Pancreas (tissue), 10 donors: Measurements from ENCODE around the gene TOR4A. TPM values are rescaled to one million over a fixed set of nuclear protein-coding genes. Genes with fewer than 3 reads are reported as not detected.

ENCODE experiments used
- ATAC-seq, 4 donors: fragments of 200-7000 bp; cut with Tn5 transposase; one replicate each; pipeline versions ENCODE4 v1.8.0 to v1.9.1; 2020; ENCODE audit warnings: mild to moderate bottlenecking in 4 of 4, moderate library complexity in 4 of 4
- DNase-seq, 6 donors: peaks; one replicate each; pipeline ENCODE4 v3.0.0-alpha.2; 2020
- FAIRE-seq: peaks from 2 replicates; lab custom pipeline; 2012; peaks lifted over from hg19 to GRCh38; lab: Jason Lieb, UNC
- H3K27ac ChIP-seq, 4 donors: fragments of 200-600 bp; sonication (generic); 1 replicate in 3 of 4; 2 replicates in 1 of 4; pipeline versions ENCODE4 v1.5.0 to v1.8.0; 2020
- H3K27me3 ChIP-seq, 4 donors: fragments of 200-600 bp; one replicate each; pipeline ENCODE4 v1.8.0; 2021
- H3K36me3 ChIP-seq, 3 donors: fragments of 200-600 bp; sonication (generic) in 1 of 3; one replicate each; pipeline versions ENCODE4 v1.5.0 to v1.8.0; 2020 to 2021
- H3K4me1 ChIP-seq, 3 donors: fragments of 200-600 bp; one replicate each; pipeline ENCODE4 v1.8.0; 2021
- H3K4me3 ChIP-seq, 4 donors: fragments of 200-600 bp; sonication (generic) in 2 of 4; one replicate each; pipeline versions ENCODE4 v1.5.0 to v1.8.0; 2020 to 2021
- H3K9me3 ChIP-seq, 4 donors: fragments of 200-600 bp; one replicate each; pipeline ENCODE4 v1.8.0; 2021
- WGBS, 2 donors: extraction: QIAGEN DNeasy Blood & Tissue Kit; methylation state at CpG; one replicate each; pipeline ENCODE4 v1.1.7; 2013; 5-methylcytosine and 5-hydroxymethylcytosine counted together
- intact Hi-C, 3 donors: fragments of 100-400 bp; cut with DNase I; formaldehyde crosslinking; loops; one replicate each; pipeline versions ENCODE4 v1.11.1 to v1.14.2; 2022
- polyA plus RNA-seq, 2 donors: library from polyadenylated mRNA; stranded (reverse); fragments of 200-250 nt; gene quantifications; one replicate each; pipeline ENCODE4 v1.2.3, GENCODE V29; 2013
- total RNA-seq, 6 donors: library from RNA; stranded (reverse); fragmentation: NEBNext Ultra II Directional in 4 of 6; extraction: Animal tissue kit (Norgen Biotek cat#: 25700) in 4 of 6; gene quantifications; one replicate each; pipeline versions ENCODE4 v1.2.1 to v1.2.4, GENCODE V29; 2021 to 2023
- TF ChIP-seq, protein P1 (sequence below), 4 donors: fragments of 200-600 bp; sonication (generic) in 3 of 4; IDR thresholded peaks; one replicate each; pipeline versions ENCODE4 v1.5.0 to v1.8.0; 2021; ENCODE audit warnings: antibody characterized with exemption in 4 of 4
- donor health status: healthy with polysubstance abuse.
- donor health status: DM: no; HTN: no; CAD: no; lungs with moderate emphysema.
- donor health status: DM: no; HTN: no; CAD: no.
- donor health status: control.
- donor health status: control.
- donor health status: Bipolar disorder and iron deficiency.
- donor health status: DM: yes; HTN: yes; CAD: no.
- donor health status: DM: no; HTN: no; CAD: no.
- donor health status: DM: no; HTN: no; CAD: no.
- donor health status: DM: yes; HTN: yes; CAD: no.

Gene TOR4A
- total and polyA plus RNA-seq, 8 donors = 1.4 to 6.8 (median 4.2) TPM

DNA sequence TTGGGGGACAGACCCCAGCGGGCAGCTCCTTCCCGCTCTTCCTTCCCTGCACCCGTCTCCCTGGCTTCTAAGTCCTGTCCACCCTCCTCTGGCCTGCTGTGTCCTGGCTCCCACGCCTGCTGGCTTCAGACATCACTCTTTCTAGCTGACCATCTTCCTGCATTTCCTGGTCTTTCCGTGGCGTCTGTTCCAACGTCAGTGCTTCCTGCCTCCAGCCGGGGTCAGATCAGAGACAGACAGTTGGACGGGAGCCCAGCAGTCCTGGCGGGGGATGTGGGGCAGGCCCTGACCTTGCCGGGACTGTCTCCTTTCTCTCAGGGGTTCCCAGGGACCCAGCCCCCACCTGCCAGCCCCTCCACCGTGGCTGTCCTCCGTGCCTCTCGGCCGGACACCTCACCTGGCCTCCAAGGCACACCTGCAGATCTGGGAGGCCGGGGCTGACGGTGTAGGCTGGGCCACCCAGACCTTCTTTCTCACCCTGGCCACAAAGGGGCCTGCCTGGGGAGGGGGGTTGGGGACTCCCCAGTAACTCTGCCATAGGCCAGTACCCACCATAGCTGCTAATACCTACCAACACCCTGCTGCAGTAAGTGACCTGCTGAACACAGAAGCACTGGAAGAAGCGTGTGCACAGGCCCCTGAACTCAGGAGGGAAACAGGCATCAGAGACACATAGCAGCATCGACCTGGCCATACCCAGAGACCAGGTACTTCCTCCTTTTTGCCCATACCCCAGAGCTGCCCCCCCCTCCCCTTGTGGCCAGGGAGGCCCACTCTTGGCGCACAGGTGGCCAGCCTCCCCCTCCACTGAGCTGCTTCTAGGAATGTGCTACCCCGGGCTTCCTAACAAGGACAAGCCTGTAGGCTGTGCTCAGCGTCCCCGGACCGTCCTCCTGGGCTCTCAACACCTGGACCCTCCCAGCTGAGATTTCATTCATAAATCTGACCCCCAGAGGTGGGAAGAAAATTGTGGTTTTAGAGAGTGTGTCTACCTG is 19.4 kb downstream of the TOR4A start:
- no peaks in the 10 kb centered on the region for H3K36me3 ChIP-seq
- FAIRE-seq (no peak), ATAC-seq (peak in 2 of 4 donors; percentile 10 to 15), DNase-seq (peak; percentile 71 to 89 (median 82))
- H3K9me3 ChIP-seq = no peaks in the 10 kb centered on the region
- H3K27me3 ChIP-seq = no peaks in the 10 kb centered on the region
- TF ChIP-seq, protein P1, sequence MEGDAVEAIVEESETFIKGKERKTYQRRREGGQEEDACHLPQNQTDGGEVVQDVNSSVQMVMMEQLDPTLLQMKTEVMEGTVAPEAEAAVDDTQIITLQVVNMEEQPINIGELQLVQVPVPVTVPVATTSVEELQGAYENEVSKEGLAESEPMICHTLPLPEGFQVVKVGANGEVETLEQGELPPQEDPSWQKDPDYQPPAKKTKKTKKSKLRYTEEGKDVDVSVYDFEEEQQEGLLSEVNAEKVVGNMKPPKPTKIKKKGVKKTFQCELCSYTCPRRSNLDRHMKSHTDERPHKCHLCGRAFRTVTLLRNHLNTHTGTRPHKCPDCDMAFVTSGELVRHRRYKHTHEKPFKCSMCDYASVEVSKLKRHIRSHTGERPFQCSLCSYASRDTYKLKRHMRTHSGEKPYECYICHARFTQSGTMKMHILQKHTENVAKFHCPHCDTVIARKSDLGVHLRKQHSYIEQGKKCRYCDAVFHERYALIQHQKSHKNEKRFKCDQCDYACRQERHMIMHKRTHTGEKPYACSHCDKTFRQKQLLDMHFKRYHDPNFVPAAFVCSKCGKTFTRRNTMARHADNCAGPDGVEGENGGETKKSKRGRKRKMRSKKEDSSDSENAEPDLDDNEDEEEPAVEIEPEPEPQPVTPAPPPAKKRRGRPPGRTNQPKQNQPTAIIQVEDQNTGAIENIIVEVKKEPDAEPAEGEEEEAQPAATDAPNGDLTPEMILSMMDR (IDR thresholded peaks at IDR 0.05) = no peak
- H3K4me3 ChIP-seq = peak overlapping the region in 2 of 4 donors; percentile 49 to 52
- 32 to 38% methylated on average over 21 to 24 of the region's 24 CpGs for WGBS, 2 donors
- intact Hi-C loops = loop anchor here in 1 of 3 donors (10.0 kb wide), 1 partner anchor 228 kb away; no protein-coding TSS in a partner anchor
- peak overlapping the region; percentile 40 to 82 (median 60) for H3K27ac ChIP-seq
- peaks cover 18 to 37% (median 22%) of the 10 kb centered on the region in 3 donors for H3K4me1 ChIP-seq

DNA sequence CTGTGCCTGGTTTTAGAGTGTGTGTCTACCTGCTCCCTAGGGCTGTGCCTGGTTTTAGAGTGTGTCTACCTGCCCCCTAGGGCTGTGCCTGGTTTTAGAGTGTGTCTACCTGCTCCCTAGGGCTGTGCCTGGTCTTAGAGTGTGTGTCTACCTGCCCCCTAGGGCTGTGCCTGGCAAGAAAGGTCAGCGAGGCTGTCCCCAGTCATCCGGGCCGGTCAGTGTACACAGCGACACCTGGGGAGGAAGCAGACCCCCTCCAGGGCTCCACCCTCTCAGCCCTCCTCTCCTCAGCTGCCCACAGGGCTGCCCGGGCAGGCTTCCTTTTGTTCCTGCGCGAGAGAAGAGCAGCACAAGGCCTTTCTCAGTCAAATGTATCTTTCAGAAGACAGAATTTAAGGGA is 20.4 kb downstream of the TOR4A start:
- Histone ChIP-seq H3K36me3 (no peaks in the 10 kb centered on the region), H3K27ac (peak overlapping the region; percentile 51 to 70 (median 62)), H3K27me3 (no peaks in the 10 kb centered on the region), H3K9me3 (no peaks in the 10 kb centered on the region), H3K4me1 (peaks cover 20 to 34% (median 23%) of the 10 kb centered on the region in 3 donors), H3K4me3 (peak overlapping the region in 1 of 4 donors; percentile 70)
- no peak for ATAC-seq
- intact Hi-C loops = loop anchor here in 1 of 3 donors (10.0 kb wide), 1 partner anchor 227 kb away; no protein-coding TSS in a partner anchor
- DNase-seq = peak in 5 of 6 donors; percentile 22 to 68 (median 51)
- TF ChIP-seq, protein P1 (IDR thresholded peaks at IDR 0.05) = no peak
- 32 to 53% methylated on average over 7 of the region's 7 CpGs for WGBS, 2 donors
- FAIRE-seq = no peak

DNA sequence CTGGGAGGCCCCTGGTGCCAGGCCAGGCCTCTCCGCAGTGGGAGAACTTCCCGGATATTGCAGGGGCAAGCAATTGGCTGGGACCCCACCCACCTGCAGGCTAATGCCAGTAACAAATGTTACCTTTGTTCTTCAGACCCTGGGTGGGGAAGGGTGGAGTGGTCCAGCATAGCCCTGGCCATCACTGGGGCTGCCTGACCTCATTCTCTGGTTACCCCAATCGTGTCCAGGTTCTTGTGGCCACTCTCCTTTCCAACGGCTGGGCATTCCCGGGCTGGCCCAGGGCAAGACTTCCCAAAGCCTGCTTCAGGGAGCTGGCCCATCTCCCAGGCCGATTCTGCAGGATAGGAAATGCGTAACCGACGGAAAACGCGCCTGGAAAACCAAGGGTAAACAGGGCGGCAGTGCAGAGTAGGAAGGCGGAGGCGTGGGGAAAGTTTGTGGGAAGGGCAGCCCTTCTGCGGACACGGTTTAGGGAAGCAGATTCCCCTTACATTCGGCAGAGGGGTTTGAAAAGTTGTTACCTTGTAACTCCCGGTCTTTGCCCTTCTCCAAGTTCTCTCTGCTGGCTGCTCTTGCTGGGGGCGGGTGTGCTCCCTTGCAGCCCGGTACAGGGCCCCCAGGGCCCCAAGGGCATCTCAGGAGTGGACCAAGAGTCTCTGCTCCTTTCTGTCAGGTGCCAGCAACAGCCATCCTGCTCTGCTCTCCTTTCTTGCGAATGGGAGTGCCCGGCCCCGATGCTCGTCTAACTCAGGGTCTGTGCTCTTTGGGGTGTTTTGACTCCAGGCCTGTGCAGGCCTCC is 21.1 kb downstream of the TOR4A start:
- TF ChIP-seq, protein P1 (IDR thresholded peaks at IDR 0.05) = no peak
- Histone ChIP-seq H3K4me1 (peaks cover 19 to 35% (median 28%) of the 10 kb centered on the region in 3 donors), H3K27ac (peak overlapping the region; percentile 51 to 70 (median 62)), H3K4me3 (peak overlapping the region in 3 of 4 donors; percentile 5 to 70 (median 64)), H3K9me3 (no peaks in the 10 kb centered on the region), H3K36me3 (no peaks in the 10 kb centered on the region), H3K27me3 (no peaks in the 10 kb centered on the region)
- intact Hi-C loops = loop anchor here in 1 of 3 donors (10.0 kb wide), 1 partner anchor 226 kb away; no protein-coding TSS in a partner anchor
- 37 to 43% methylated on average over 24 of the region's 24 CpGs for WGBS, 2 donors
- DNase-seq (peak in 5 of 6 donors; percentile 27 to 73 (median 58)), ATAC-seq (no peak), FAIRE-seq (no peak)

DNA sequence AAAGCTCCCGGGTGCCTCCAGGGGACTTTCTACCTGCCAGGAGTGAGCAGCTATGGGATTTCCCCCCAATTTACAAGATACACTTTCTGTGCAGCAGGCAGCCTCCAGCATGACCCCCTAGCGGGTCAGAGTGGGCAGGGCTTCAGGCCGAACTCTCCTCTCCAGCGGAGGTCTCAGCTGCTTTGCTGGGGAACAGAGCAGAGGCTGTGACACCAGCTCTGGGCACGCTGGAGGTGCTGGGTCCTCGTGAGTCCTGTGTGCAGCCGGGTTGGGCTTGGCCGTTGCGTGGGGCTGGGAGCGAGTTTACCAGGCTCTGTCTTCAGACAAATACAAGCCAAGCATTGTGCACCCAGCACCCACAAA is 21.7 kb downstream of the TOR4A start:
- WGBS, 2 donors = 6 to 30% methylated on average over 10 of the region's 10 CpGs
- intact Hi-C loops = loop anchor here in 1 of 3 donors (10.0 kb wide), 1 partner anchor 226 kb away; no protein-coding TSS in a partner anchor
- ATAC-seq (no peak), DNase-seq (peak in 5 of 6 donors; percentile 22 to 74 (median 59)), FAIRE-seq (no peak)
- Histone ChIP-seq H3K36me3 (no peaks in the 10 kb centered on the region), H3K4me1 (peaks cover 25 to 39% (median 26%) of the 10 kb centered on the region in 3 donors), H3K27ac (peak overlapping the region in 3 of 4 donors; percentile 62 to 70 (median 62)), H3K4me3 (peak overlapping the region in 3 of 4 donors; percentile 5 to 70 (median 64)), H3K9me3 (no peaks in the 10 kb centered on the region), H3K27me3 (no peaks in the 10 kb centered on the region)
- TF ChIP-seq, protein P1 (IDR thresholded peaks at IDR 0.05) = no peak
